Smooth muscle cell (in vitro differentiated cells): ENCODE data around the gene NRROS. TPM values are rescaled to one million over a fixed set of nuclear protein-coding genes. Genes with fewer than 3 reads are reported as not detected.

Experiments
- DNase-seq: peaks from one replicate; lab custom pipeline; 2025; ENCODE audit not compliant: unreplicated experiment; lab: John Stamatoyannopoulos, UW
- H2AFZ ChIP-seq: fragments of 200-600 bp; sonication (generic); 2 replicates; pipeline ENCODE4 v1.6.0; 2016; ENCODE audit warnings: antibody characterized with exemption, low read depth, mild to moderate bottlenecking
- H3F3A ChIP-seq: fragments of 200-600 bp; sonication (generic); 2 replicates; pipeline ENCODE4 v1.6.0; 2017; ENCODE audit warnings: antibody characterized with exemption, low read depth
- H3K27ac ChIP-seq: fragments of 200-600 bp; sonication (generic); 2 replicates; pipeline ENCODE4 v1.5.1; 2016; ENCODE audit warnings: low read depth, mild to moderate bottlenecking
- H3K27me3 ChIP-seq: fragments of 200-600 bp; sonication (generic); 2 replicates; pipeline ENCODE4 v1.6.1; 2016; ENCODE audit warnings: low read depth, mild to moderate bottlenecking
- H3K36me3 ChIP-seq: fragments of 200-600 bp; sonication (generic); 2 replicates; pipeline ENCODE4 v1.5.1; 2016; ENCODE audit warnings: low read depth
- H3K4me1 ChIP-seq: fragments of 200-600 bp; sonication (generic); 2 replicates; pipeline ENCODE4 v1.5.1; 2016; ENCODE audit warnings: low read depth
- H3K4me2 ChIP-seq: fragments of 200-600 bp; sonication (generic); 2 replicates; pipeline ENCODE4 v1.6.0; 2016; ENCODE audit warnings: mild to moderate bottlenecking
- H3K4me3 ChIP-seq: fragments of 200-600 bp; sonication (generic); 2 replicates; pipeline ENCODE4 v1.5.1; 2016; ENCODE audit warnings: mild to moderate bottlenecking
- H3K79me2 ChIP-seq: fragments of 200-600 bp; sonication (generic); 2 replicates; pipeline ENCODE4 v1.6.0; 2016; ENCODE audit warnings: low read depth, mild to moderate bottlenecking
- H3K9ac ChIP-seq: fragments of 200-600 bp; sonication (generic); 2 replicates; pipeline ENCODE4 v1.6.0; 2016; ENCODE audit warnings: low read depth
- H3K9me3 ChIP-seq: fragments of 200-600 bp; sonication (generic); replicated peaks from 2 replicates; pipeline ENCODE4 v1.5.1; 2016; ENCODE audit warnings: low read depth
- H4K20me1 ChIP-seq: fragments of 200-600 bp; sonication (generic); 2 replicates; pipeline ENCODE4 v1.6.0; 2016; ENCODE audit warnings: low read depth
- CTCF ChIP-seq: fragments of 200-600 bp; sonication (generic); IDR thresholded peaks from 2 replicates; pipeline ENCODE4 v1.5.1; 2017; ENCODE audit warnings: borderline replicate concordance, mild to moderate bottlenecking, antibody characterized with exemption; ENCODE audit not compliant: insufficient read depth, poor library complexity, severe bottlenecking
- WGBS: methylation state at CpG from one replicate; pipeline ENCODE4 v1.1.7; 2016; ENCODE audit warnings: low lambda C conversion rate; 5-methylcytosine and 5-hydroxymethylcytosine counted together
- polyA plus RNA-seq: library from polyadenylated mRNA; unstranded; fragments of >200 nt; fragmentation: Nextera tagmentation; extraction: Ambion mirVana; gene quantifications from 2 replicates; pipeline ENCODE4 v1.2.1, GENCODE V29; 2016
- total RNA-seq: library from RNA; depleted of rRNA; stranded (reverse); fragments of >200 nt; gene quantifications from 2 replicates; pipeline ENCODE4 v1.2.3, GENCODE V29; 2014

The NRROS gene
- total and polyA plus RNA-seq, 2 experiments from 2014 or later: 0.45 TPM; not detected in 1

- WGBS: 93% methylated on average over 32 of the region's 32 CpGs
- peaks cover 11% of the 10 kb centered on the region for H3K4me1 ChIP-seq
- H3K9me3 ChIP-seq: no peaks in the 10 kb centered on the region
- H3F3A ChIP-seq: peaks cover 18% of the 10 kb centered on the region
- no peaks in the 10 kb centered on the region for H4K20me1 ChIP-seq
- no peak for DNase-seq
- no peak overlapping the region for H3K4me2 ChIP-seq
- no peak overlapping the region for H3K9ac ChIP-seq
- no peaks in the 10 kb centered on the region for H3K36me3 ChIP-seq
- no peak for TF ChIP-seq CTCF
- no peaks in the 10 kb centered on the region for H3K27me3 ChIP-seq
- no peak overlapping the region for H2AFZ ChIP-seq
- no peak overlapping the region for H3K4me3 ChIP-seq
- H3K27ac ChIP-seq: no peak overlapping the region
- no peaks in the 10 kb centered on the region for H3K79me2 ChIP-seq
These were observed 21.1 kb downstream of the NRROS start for GRCh38 chr3:196660381-196661166.

- no peaks in the 10 kb centered on the region for H4K20me1 ChIP-seq
- H3K36me3 ChIP-seq: no peaks in the 10 kb centered on the region
- H3K4me3 ChIP-seq: no peak overlapping the region
- no peaks in the 10 kb centered on the region for H3K27me3 ChIP-seq
- WGBS: 93% methylated on average over 16 of the region's 16 CpGs
- H3K4me1 ChIP-seq: peaks cover 14% of the 10 kb centered on the region
- no peaks in the 10 kb centered on the region for H3K9me3 ChIP-seq
- H3F3A ChIP-seq: peaks cover 18% of the 10 kb centered on the region
- no peak overlapping the region for H3K9ac ChIP-seq
- no peak for TF ChIP-seq CTCF
- H3K79me2 ChIP-seq: no peaks in the 10 kb centered on the region
- H3K4me2 ChIP-seq: no peak overlapping the region
- H3K27ac ChIP-seq: no peak overlapping the region
- no peak for DNase-seq
- H2AFZ ChIP-seq: no peak overlapping the region
These were observed 21.9 kb downstream of the NRROS start for GRCh38 chr3:196661400-196661799.

- DNase-seq: no peak
- H3K36me3 ChIP-seq: no peaks in the 10 kb centered on the region
- H3K4me1 ChIP-seq: peaks cover 19% of the 10 kb centered on the region
- H2AFZ ChIP-seq: no peak overlapping the region
- no peak overlapping the region for H3K9ac ChIP-seq
- no peak for TF ChIP-seq CTCF
- no peaks in the 10 kb centered on the region for H3K79me2 ChIP-seq
- H3K27me3 ChIP-seq: no peaks in the 10 kb centered on the region
- no peaks in the 10 kb centered on the region for H4K20me1 ChIP-seq
- H3K4me2 ChIP-seq: peak overlapping the region; percentile 51
- no peak overlapping the region for H3K4me3 ChIP-seq
- H3F3A ChIP-seq: peaks cover 18% of the 10 kb centered on the region
- WGBS: 71% methylated on average over 13 of the region's 13 CpGs
- H3K27ac ChIP-seq: peak overlapping the region; percentile 34
- H3K9me3 ChIP-seq: no peaks in the 10 kb centered on the region
These were observed 22.5 kb downstream of the NRROS start for GRCh38 chr3:196662033-196662432.
